ENCODE data around the gene ANKRD65.
"Not testable (repeated sequence)": the region's sequence is repeated elsewhere in the genome, so short reads cannot be mapped to it uniquely, and the experiment has no call there.

The ANKRD65 gene

GRCh38 chr1:1430992-1431844 is 10.1 kb upstream of the ANKRD65 start:
- DNase-seq (ENCODE audit: low read depth, low spot score) = no peak

- DNase-seq (ENCODE audit: low read depth, low spot score) = peak; percentile 33
Measured at GRCh38 chr1:1430114-1430982, 9.3 kb upstream of the ANKRD65 start.

GRCh38 chr1:1429671-1430073 is 8.6 kb upstream of the ANKRD65 start:
- no peak for DNase-seq (ENCODE audit: low read depth, low spot score)

GRCh38 chr1:1428967-1429366 is 7.9 kb upstream of the ANKRD65 start:
- DNase-seq (ENCODE audit: low read depth, low spot score) = not testable (repeated sequence)

- no peak for DNase-seq (ENCODE audit: low read depth, low spot score)
Measured at GRCh38 chr1:1428174-1428573, 7.1 kb upstream of the ANKRD65 start.

- no peak for DNase-seq (ENCODE audit: low read depth, low spot score)
Measured at GRCh38 chr1:1427820-1428148, 6.7 kb upstream of the ANKRD65 start.

- no peak for DNase-seq (ENCODE audit: low read depth, low spot score)
Measured at GRCh38 chr1:1427106-1427819, 6.2 kb upstream of the ANKRD65 start.

- no peak for DNase-seq (ENCODE audit: low read depth, low spot score)
Measured at GRCh38 chr1:1426496-1427105, 5.5 kb upstream of the ANKRD65 start.

GRCh38 chr1:1425753-1426495 is 4.8 kb upstream of the ANKRD65 start:
- DNase-seq (ENCODE audit: low read depth, low spot score) = no peak

GRCh38 chr1:1425426-1425752 is 4.3 kb upstream of the ANKRD65 start:
- no peak for DNase-seq (ENCODE audit: low read depth, low spot score)

GRCh38 chr1:1424707-1425106 is 3.6 kb upstream of the ANKRD65 start:
- DNase-seq (ENCODE audit: low read depth, low spot score) = no peak

GRCh38 chr1:1423245-1423597 is 2.1 kb upstream of the ANKRD65 start:
- no peak for DNase-seq (ENCODE audit: low read depth, low spot score)

GRCh38 chr1:1422465-1423244 is 1.6 kb upstream of the ANKRD65 start:
- no peak for DNase-seq (ENCODE audit: low read depth, low spot score)

- DNase-seq (ENCODE audit: low read depth, low spot score) = no peak
Measured at GRCh38 chr1:1421907-1422464, 910 bp upstream of the ANKRD65 start.

- DNase-seq (ENCODE audit: low read depth, low spot score) = no peak
Measured at GRCh38 chr1:1420654-1421141, 378 bp downstream of the ANKRD65 start.

- DNase-seq (ENCODE audit: low read depth, low spot score) = no peak
Measured at GRCh38 chr1:1419813-1420653, 1.0 kb downstream of the ANKRD65 start.

GRCh38 chr1:1419363-1419812 is 1.7 kb downstream of the ANKRD65 start:
- no peak for DNase-seq (ENCODE audit: low read depth, low spot score)

- no peak for DNase-seq (ENCODE audit: low read depth, low spot score)
Measured at GRCh38 chr1:1418464-1419362, 2.4 kb downstream of the ANKRD65 start.
